SK-N-DZ (cell line): ENCODE results near the gene UVSSA.
"Not testable (repeated sequence)": the region's sequence is repeated elsewhere in the genome, so short reads cannot be mapped to it uniquely, and the experiment has no call there.

ENCODE experiments used
- DNase-seq: peaks from one replicate; pipeline ENCODE4 v3.0.0-alpha.2; 2015; ENCODE audit warnings: low spot score

The UVSSA gene

DNA sequence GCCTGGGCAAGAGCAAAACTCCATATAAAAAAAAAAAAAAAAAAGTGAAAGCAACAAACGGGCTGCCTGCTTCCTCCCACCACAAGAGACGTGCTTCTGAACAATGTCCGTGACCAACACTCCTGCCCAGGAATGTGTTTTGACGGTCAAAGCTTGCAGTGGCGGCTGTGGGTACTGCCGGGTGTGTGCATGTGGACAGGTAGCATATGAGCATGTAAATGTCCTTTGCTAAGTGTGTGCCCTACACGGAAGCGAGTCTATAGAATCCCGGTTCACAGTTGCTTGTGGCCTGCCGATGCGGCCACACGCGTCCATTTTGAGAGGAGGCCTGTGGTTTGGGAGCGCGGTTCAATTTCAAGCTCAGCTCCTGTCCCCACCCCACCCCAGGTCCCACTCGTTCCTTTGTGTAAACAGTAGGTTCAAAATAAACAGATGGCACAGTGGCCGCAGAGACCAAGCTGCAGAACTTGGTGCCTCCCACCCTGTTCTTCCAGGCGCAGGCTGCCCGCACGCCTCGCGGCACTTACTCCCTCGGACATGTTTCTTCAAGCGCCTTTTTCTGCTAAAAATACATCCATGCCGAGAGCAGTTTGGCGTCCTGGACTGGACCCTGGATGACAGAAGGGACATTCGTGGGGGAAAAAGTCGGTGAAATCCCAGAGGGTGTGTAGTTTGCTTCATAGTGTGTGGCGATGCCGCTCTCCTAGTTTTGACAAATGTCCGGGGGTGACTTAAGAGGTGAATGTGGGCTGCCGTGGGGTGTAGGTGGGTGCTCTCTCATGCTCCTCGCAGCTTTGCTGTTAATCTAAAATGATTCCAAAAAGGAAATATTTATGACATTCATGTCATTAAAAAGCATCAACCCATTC lies 70.7 kb downstream of the UVSSA start:
- no peak for DNase-seq

DNA sequence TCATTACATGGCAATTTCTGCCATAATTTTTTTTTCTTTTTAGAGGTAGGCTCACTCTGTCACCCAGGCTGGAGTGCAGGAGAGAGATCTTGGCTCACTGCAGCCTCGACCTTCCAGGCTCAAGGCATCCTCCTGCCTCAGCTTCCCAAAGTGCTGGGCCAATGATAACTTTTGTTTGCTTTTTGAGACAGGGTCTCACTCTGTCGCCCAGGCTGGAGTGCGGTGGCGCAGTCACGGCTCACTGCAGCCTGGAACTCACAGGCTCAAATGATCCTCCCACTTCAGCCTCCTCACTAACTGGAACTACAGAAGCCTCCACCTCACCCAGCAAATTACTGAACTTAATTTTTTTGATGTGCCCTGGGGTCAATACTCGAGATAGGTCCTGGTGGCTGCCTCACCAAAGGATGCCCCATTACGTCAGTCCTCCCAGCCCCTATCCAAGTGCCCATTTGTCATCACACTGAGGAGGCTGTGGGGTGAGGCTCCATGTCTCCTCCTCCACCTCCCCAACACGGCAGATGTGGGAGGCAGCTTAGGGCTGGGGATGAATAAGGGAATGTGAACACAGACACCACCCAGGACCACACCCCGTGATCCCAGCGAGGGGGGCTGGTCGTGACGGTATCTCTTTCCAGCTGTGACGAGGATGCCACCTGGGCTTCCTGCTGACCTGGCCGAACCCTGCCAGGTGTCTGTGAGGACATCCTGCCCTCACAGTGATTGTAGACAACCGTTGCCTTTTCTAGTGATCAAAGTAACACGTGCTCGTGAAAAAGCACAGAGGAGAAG lies 71.7 kb downstream of the UVSSA start:
- no peak for DNase-seq

DNA sequence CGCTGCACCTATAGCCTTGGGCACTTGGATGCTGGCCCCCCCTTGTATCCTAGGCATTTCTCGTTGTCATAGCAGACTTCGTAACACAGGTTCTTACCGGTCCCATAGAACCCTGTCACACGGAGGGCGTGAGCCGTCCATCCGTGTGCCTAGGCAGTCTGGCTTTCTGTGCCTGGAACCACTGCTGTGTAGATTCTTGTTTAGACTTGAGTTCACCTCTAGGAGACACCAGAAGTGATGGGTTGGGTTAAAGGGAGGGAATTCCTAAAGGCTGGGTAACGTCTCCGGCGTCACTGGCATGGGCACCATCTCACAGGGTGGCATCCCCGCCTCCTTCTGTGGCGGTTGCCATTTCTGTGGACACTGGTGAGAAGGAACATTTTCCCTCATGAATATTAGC lies 72.7 kb downstream of the UVSSA start:
- DNase-seq = no peak

DNA sequence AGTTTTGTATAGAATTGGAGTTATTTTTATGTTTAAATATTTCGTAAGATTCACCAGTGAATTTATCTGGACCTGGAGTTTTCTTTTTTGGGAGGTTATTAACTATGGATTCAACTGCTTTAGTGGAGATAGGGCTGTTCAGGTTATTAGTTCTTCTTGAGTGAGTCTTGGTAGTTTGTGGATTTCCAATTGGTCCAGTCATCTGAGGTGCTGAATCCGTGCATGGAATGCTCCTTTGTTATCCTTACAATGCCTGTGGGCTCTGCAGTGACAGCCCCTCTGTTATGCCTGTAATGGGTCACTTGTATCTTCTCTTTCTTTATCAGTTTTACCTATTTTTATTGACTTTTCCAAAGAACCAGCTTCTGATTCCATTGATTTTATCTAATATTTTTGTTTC lies 74.6 kb downstream of the UVSSA start:
- no peak for DNase-seq

GRCh38 chr4:1427010-1427409 lies 80.0 kb downstream of the UVSSA start:
- DNase-seq = no peak

DNA sequence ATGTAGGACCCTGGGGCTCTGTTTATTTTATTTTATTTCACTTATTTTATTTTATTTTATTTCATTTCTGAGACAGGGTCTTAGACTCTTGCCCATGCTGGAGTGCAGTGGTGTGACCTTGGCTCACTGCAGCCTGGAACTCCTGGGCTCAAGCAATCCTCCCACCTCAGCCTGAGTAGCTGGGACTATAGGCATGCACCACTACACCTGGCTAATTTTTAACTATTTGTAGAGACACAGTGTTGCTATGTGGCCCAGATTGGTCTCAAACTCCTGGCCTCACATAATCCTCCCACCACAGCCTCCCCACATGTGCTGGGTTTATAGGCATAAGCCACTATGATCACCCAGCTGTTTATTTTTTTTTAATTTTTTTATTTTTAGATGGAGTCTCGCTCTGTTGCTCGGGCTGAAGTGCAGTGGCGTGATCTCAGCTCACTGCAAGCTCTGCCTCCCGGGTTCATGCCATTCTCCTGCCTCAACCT lies 96.7 kb downstream of the UVSSA start:
- DNase-seq = not testable (repeated sequence)
